H1 (cell line): ENCODE results near the gene JTB. TPM values are rescaled to one million over a fixed set of nuclear protein-coding genes. Genes with fewer than 3 reads are reported as not detected.

Source experiments
- CTCF ChIA-PET: fragments of 300-600 bp; sonication (Branson Sonifier 250); formaldehyde crosslinking; loops from one replicate; lab custom pipeline; 2021; ENCODE audit not compliant: partially characterized antibody; lab: Charles Lee
- POLR2A ChIA-PET: fragments of 300-600 bp; sonication (Branson Sonifier 250); formaldehyde crosslinking; loops from one replicate; lab custom pipeline; 2021; ENCODE audit warnings: inconsistent platforms; ENCODE audit not compliant: partially characterized antibody; lab: Charles Lee
- DNase-seq, 2 experiments: peaks; one replicate each; pipeline versions ENCODE4 v3.0.0 to v3.0.0-alpha.2; 2010 to 2022; ENCODE audit warnings: low spot score in 2 of 2, low read depth in 1 of 2, mixed read lengths in 1 of 2
- FAIRE-seq: peaks from 2 replicates; lab custom pipeline; 2011; peaks lifted over from hg19 to GRCh38; lab: Jason Lieb, UNC
- H2AFZ ChIP-seq: 2 replicates; pipeline ENCODE4 v1.8.1; 2012; ENCODE audit warnings: low read length, inconsistent platforms
- H2AK5ac ChIP-seq: 2 replicates; pipeline ENCODE4 v1.6.1; 2013; ENCODE audit warnings: low read depth, low read length
- H2BK120ac ChIP-seq: replicated peaks from 2 replicates; pipeline ENCODE3; 2013; ENCODE audit warnings: low read depth, low read length, inconsistent platforms
- H2BK12ac ChIP-seq: 2 replicates; pipeline ENCODE4 v1.6.1; 2013; ENCODE audit warnings: low read depth, low read length
- H2BK15ac ChIP-seq: 2 replicates; pipeline ENCODE4 v1.6.1; 2013; ENCODE audit warnings: low read length
- H2BK20ac ChIP-seq: 2 replicates; pipeline ENCODE4 v1.6.1; 2013; ENCODE audit warnings: low read length
- H2BK5ac ChIP-seq: 2 replicates; pipeline ENCODE4 v1.6.1; 2013; ENCODE audit warnings: low read depth, low read length
- H3K14ac ChIP-seq: 2 replicates; pipeline ENCODE4 v1.6.1; 2013; ENCODE audit warnings: inconsistent platforms; ENCODE audit not compliant: insufficient read length
- H3K18ac ChIP-seq: 2 replicates; pipeline ENCODE4 v1.6.1; 2013; ENCODE audit warnings: low read length; ENCODE audit errors: extremely low read depth
- H3K23ac ChIP-seq: 2 replicates; pipeline ENCODE4 v1.6.1; 2013; ENCODE audit warnings: inconsistent platforms; ENCODE audit not compliant: insufficient read length
- H3K23me2 ChIP-seq: 2 replicates; pipeline ENCODE4 v1.6.1; 2013; ENCODE audit warnings: low read depth, low read length
- H3K27ac ChIP-seq: 2 replicates; pipeline ENCODE4 v1.6.1; 2011; ENCODE audit warnings: low read depth, low read length, inconsistent platforms
- H3K27me3 ChIP-seq, 4 experiments: replicated peaks in 1 of 4; 1 replicate in 1 of 4; 2 replicates in 3 of 4; pipeline versions ENCODE4 v1.6.1 to v1.8.1; 2011 to 2013; ENCODE audit warnings: low read length in 3 of 4, mild to moderate bottlenecking in 3 of 4, inconsistent platforms in 2 of 4, mixed read lengths in 2 of 4, moderate library complexity in 1 of 4; ENCODE audit not compliant: control insufficient read depth in 3 of 4, insufficient read depth in 3 of 4; ENCODE audit errors: extremely low read depth in 1 of 4
- H3K36me3 ChIP-seq, 4 experiments: 2 replicates each; pipeline versions ENCODE4 v1.6.1 to v1.8.1; 2011 to 2013; ENCODE audit warnings: mild to moderate bottlenecking in 4 of 4, low read length in 3 of 4, moderate library complexity in 2 of 4, control low read depth in 1 of 4, inconsistent platforms in 1 of 4; ENCODE audit not compliant: insufficient read depth in 4 of 4, control insufficient read depth in 2 of 4
- H3K4ac ChIP-seq: replicated peaks from 2 replicates; pipeline ENCODE3; 2013; ENCODE audit warnings: low read length, low read depth, mixed read lengths, inconsistent platforms; ENCODE audit not compliant: insufficient read length
- H3K4me1 ChIP-seq, 4 experiments: replicated peaks in 1 of 4; 1 replicate in 1 of 4; 2 replicates in 3 of 4; pipeline versions ENCODE4 v1.6.1 to v1.8.1; 2011 to 2013; ENCODE audit warnings: low read length in 3 of 4, inconsistent platforms in 2 of 4, mixed read lengths in 1 of 4; ENCODE audit not compliant: insufficient read depth in 4 of 4, control insufficient read depth in 3 of 4
- H3K4me2 ChIP-seq, 2 experiments: 2 replicates each; pipeline versions ENCODE4 v1.6.1 to v1.8.1; 2011 to 2013; ENCODE audit warnings: low read depth in 2 of 2, low read length in 2 of 2, control low read depth in 1 of 2, inconsistent platforms in 1 of 2, mild to moderate bottlenecking in 1 of 2; ENCODE audit not compliant: insufficient read depth in 1 of 2
- H3K4me3 ChIP-seq, 4 experiments: fragments of 200-600, 300-600 bp in 1 of 4; sonication (generic), shearing (Covaris generic), sonication (Bioruptor Twin) in 1 of 4; 2 replicates each; pipeline versions ENCODE4 v1.5.1 to v1.8.1; 2011 to 2016; ENCODE audit warnings: low read length in 4 of 4, low read depth in 3 of 4, control low read depth in 2 of 4, inconsistent platforms in 2 of 4, mild to moderate bottlenecking in 2 of 4, mixed read lengths in 1 of 4, moderate library complexity in 1 of 4; ENCODE audit not compliant: insufficient read depth in 2 of 4; ENCODE audit errors: extremely low read depth in 1 of 4
- H3K56ac ChIP-seq: replicated peaks from 2 replicates; pipeline ENCODE3; 2013; ENCODE audit warnings: low read depth, mild to moderate bottlenecking, mixed read lengths, low read length, inconsistent platforms; ENCODE audit not compliant: insufficient read length
- H3K79me1 ChIP-seq: 2 replicates; pipeline ENCODE4 v1.6.1; 2013; ENCODE audit warnings: low read depth, low read length, control low read depth
- H3K79me2 ChIP-seq, 2 experiments: 2 replicates each; pipeline versions ENCODE4 v1.6.1 to v1.8.1; 2012 to 2013; ENCODE audit warnings: low read length in 2 of 2, mild to moderate bottlenecking in 2 of 2, inconsistent platforms in 1 of 2; ENCODE audit not compliant: insufficient read depth in 2 of 2, control insufficient read depth in 1 of 2
- H3K9ac ChIP-seq, 4 experiments: replicated peaks in 1 of 4; 1 replicate in 1 of 4; 2 replicates in 3 of 4; pipeline versions ENCODE4 v1.6.1 to v1.8.1; 2011 to 2013; ENCODE audit warnings: low read depth in 3 of 4, low read length in 3 of 4, control low read depth in 2 of 4, mild to moderate bottlenecking in 2 of 4, moderate library complexity in 2 of 4, inconsistent platforms in 1 of 4; ENCODE audit errors: extremely low read depth in 1 of 4
- H3K9me3 ChIP-seq, 2 experiments: 2 replicates each; pipeline versions ENCODE4 v1.6.1 to v1.8.1; 2012 to 2013; ENCODE audit warnings: mild to moderate bottlenecking in 2 of 2, moderate library complexity in 2 of 2, control low read depth in 1 of 2, inconsistent platforms in 1 of 2, low read depth in 1 of 2, low read length in 1 of 2, mixed read lengths in 1 of 2; ENCODE audit not compliant: insufficient read depth in 2 of 2
- H4K20me1 ChIP-seq, 2 experiments: replicated peaks in 1 of 2; 2 replicates each; pipeline versions ENCODE3 to v1.8.1; 2011 to 2013; ENCODE audit warnings: inconsistent platforms in 2 of 2, low read length in 2 of 2, mild to moderate bottlenecking in 1 of 2; ENCODE audit not compliant: insufficient read depth in 2 of 2, control insufficient read depth in 1 of 2
- H4K5ac ChIP-seq: 2 replicates; pipeline ENCODE4 v1.6.1; 2013; ENCODE audit warnings: low read length, low read depth, mixed read lengths, inconsistent platforms; ENCODE audit not compliant: insufficient read length
- H4K8ac ChIP-seq: 2 replicates; pipeline ENCODE4 v1.8.0; 2013; ENCODE audit warnings: mild to moderate bottlenecking, moderate library complexity, low read length, inconsistent platforms; ENCODE audit not compliant: insufficient read depth; ENCODE audit errors: extremely low read depth
- H4K91ac ChIP-seq: replicated peaks from 2 replicates; pipeline ENCODE3; 2013; ENCODE audit warnings: low read length, mixed read lengths, inconsistent platforms; ENCODE audit not compliant: insufficient read length
- EP300 ChIP-seq, 2 experiments: IDR thresholded peaks; 1 replicate in 1 of 2; 2 replicates in 1 of 2; pipeline ENCODE4 v1.6.1; 2011 to 2012; ENCODE audit warnings: low read depth in 2 of 2, low read length in 2 of 2, mild to moderate bottlenecking in 2 of 2, borderline replicate concordance in 1 of 2, inconsistent platforms in 1 of 2, moderate library complexity in 1 of 2
- SAP30 ChIP-seq: fragments of 300-600 bp; sonication (generic); IDR thresholded peaks from 2 replicates; pipeline ENCODE4 v1.7.1; 2012; ENCODE audit warnings: low read length, moderate library complexity, mild to moderate bottlenecking, inconsistent platforms; ENCODE audit not compliant: insufficient read depth, insufficient replicate concordance
- WGBS, 2 experiments: shearing (Covaris generic) in 1 of 2; methylation state at CpG; one replicate each; pipeline versions ENCODE4 v1.1.6 to v1.1.7; 2013 to 2015; ENCODE audit warnings: low lambda C conversion rate in 2 of 2, mixed read lengths in 2 of 2, inconsistent platforms in 1 of 2, low coverage in 1 of 2, missing lambda C conversion rate in 1 of 2; ENCODE audit not compliant: insufficient replicate concordance in 2 of 2, insufficient coverage in 1 of 2, insufficient read length in 1 of 2; ENCODE audit errors: extremely low coverage in 1 of 2, missing lambda C conversion rate in 1 of 2; 5-methylcytosine and 5-hydroxymethylcytosine counted together
- polyA plus RNA-seq, 7 experiments: library from polyadenylated mRNA; depleted of rRNA in 3 of 7; stranded (reverse) in 5 of 7; unstranded in 2 of 7; fragments of >200 nt in 5 of 7; fragments of 200-250 nt in 2 of 7; gene quantifications; 1 replicate in 5 of 7; 2 replicates in 1 of 7; 4 replicates in 1 of 7; pipeline versions ENCODE4 v1.2.1 to v1.2.3, GENCODE V29; 2011 to 2013; ENCODE audit warnings: missing spikeins in 2 of 7, mixed read lengths in 2 of 7
- total RNA-seq: library from RNA; stranded (reverse); fragmentation: NEBNext Ultra II Directional; extraction: Animal tissue kit (Norgen Biotek cat#: 25700); gene quantifications from 2 replicates; pipeline ENCODE4 v1.2.1, GENCODE V29; 2021

The JTB gene
- total and polyA plus RNA-seq, 2 of the 8 experiments (the other 6 are each of a cell fraction or from before 2014, with no cell fraction given) = 91.1 to 122 TPM

DNA sequence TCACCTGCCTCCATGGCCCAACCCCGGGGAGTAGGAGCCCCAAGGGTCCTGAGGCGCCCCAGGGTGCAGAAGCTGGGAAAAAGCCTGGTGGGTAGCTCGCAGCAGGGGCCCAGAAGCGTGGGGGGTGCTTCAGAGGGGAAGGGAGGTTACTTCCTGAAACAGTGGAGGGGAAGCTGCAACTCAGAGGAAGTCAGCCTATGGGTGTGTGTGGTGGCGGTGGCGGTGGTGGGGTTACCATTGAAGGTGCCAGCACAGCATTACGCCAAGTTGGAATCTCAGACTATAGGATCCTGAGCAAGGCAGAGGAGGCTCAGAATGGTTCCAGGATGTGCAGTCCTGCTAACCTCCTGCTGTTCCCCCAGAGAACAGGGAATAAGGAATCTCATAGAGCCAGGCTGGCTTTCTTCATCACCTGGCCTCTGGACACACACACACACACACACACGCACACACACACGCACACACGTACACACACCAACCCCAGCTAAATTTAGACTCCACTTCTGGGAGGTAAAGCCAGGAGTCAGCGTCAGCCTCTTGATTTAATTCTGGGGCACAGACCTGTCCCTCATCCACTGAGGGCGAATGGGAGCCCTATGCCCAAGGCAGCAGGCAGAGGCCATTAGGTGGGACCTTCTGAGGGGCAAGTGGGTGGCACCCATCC is 32.2 kb downstream of the JTB start:
- DNase-seq (no peak), FAIRE-seq (no peak)
- Histone ChIP-seq H2BK20ac (no peak overlapping the region), H2BK15ac (no peak overlapping the region), H3K23ac (no peak overlapping the region), H3K9ac (peak overlapping the region in 3 of 4 experiments; percentile 22 to 79 (median 65); a peak in 6 of 7 replicates), H3K79me2 (peaks cover 0 to 18% of the 10 kb centered on the region in 2 experiments; a peak in 2 of 4 replicates), H4K91ac (peak overlapping the region; percentile 39), H3K14ac (no peak overlapping the region), H3K56ac (no peak overlapping the region), H3K4ac (no peak overlapping the region), H2BK5ac (peak overlapping the region; percentile 4; the same call in 1 of the 2 replicates), H3K18ac (0 out of 2 replicates have a peak overlapping the region, but pooled peaks have one; percentile 48), H3K9me3 (no peaks in the 10 kb centered on the region), H4K5ac (peak overlapping the region; percentile 10), H2AK5ac (no peak overlapping the region), H3K23me2 (peaks cover 6% of the 10 kb centered on the region; the same call in 1 of the 2 replicates), H3K27me3 (no peaks in the 10 kb centered on the region), H2BK12ac (no peak overlapping the region), H4K20me1 (peaks cover 2 to 3% of the 10 kb centered on the region in 2 experiments), H3K27ac (no peak overlapping the region), H3K4me1 (peaks cover 0 to 5% (median 2%) of the 10 kb centered on the region in 4 experiments; a peak in 2 of 7 replicates), H4K8ac (no peak overlapping the region; the same call in 1 of the 2 replicates), H3K79me1 (no peaks in the 10 kb centered on the region), H2AFZ (no peak overlapping the region), H3K4me3 (peak overlapping the region; percentile 79 to 87 (median 80)), H3K4me2 (peak overlapping the region; percentile 69 to 89), H2BK120ac (no peak overlapping the region), H3K36me3 (peaks cover 6 to 23% (median 17%) of the 10 kb centered on the region in 4 experiments; a peak in 4 of 8 replicates)
- POLR2A ChIA-PET = interaction anchor here (0.7 to 11.4 kb wide), 12 partner anchors 11 to 148 kb away, joined by 3 to 75 read pairs (median 35); partner anchors contain the start of genes CREB3L4, CRTC2, GATAD2B and JTB
- TF ChIP-seq SAP30 (peak; percentile 21), EP300 (IDR thresholded peaks at IDR 0.05; ENCODE audit: borderline replicate concordance in 1 of 2, low read depth in 2 of 2, low read length in 2 of 2) (no peak)
- WGBS, 2 experiments = 64% methylated on average over 10 of the region's 12 CpGs; no CpG with 5 or more reads in 1 of the 2 experiments
- CTCF ChIA-PET = interaction anchor here (0.6 to 4.2 kb wide), 14 partner anchors 10 to 434 kb away, joined by 3 to 31 read pairs (median 4); partner anchors contain the start of genes CREB3L4 and CRTC2
